Measurements from ENCODE around the gene ASB2.
A peak's percentile ranks its signal among the peaks of the same experiment; 100 is the strongest.

ASB2 gene

DNA sequence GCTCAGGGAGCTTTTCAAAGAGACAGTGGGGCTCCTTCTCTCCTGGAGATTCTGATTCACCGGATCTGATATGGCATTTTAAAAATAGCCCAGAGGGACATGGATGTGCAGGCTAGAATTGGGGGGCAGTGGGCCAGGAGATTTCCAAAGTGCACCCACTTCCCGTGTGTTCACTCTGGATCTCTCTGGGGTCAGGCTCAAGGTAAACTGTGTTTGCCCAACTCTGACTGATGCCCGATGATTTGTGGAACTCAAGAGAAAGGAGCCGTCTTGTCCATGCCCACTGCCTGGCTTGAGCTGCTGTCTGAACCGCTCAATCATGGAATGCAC, 31.3 kb downstream of the ASB2 start:
- DNase-seq = no peak

DNA sequence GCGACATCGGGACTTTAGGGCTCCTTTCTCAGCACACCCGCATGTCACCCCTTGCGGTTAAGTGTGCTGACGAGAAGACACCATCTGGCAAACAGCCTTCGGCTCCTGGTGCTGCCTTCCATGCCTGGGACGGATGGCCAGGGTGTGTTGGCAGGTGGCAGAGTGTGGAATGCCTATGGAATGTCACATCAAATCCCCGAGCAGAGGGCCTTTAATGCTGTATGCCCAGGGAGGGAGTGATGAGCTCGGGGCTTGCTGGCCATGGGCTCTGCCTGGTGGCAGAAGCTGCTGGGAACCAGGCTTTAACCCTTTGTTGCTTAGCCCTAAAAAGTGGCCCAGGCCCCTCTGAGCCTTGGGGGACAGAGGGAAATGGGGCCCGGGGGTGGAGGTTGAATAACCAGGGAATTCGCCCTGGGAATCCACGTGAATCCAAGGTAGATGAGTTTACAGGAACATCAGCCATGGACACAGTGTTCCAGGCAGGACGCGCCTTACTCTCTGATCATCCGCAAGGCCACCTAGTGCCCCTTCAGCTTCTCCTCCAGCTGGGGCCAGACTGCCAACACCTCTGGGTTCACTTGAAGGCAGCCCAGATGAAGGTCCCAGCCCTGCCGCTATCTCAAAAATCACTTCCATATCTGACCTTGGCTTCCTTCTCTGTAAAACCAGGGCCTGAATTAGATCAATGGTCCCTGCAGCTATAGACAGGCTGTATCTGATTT, 31.9 kb downstream of the ASB2 start:
- no peak for DNase-seq

GRCh38 chr14:93943930-93944329, 32.4 kb downstream of the ASB2 start:
- no peak for DNase-seq

GRCh38 chr14:93943052-93943451, 33.3 kb downstream of the ASB2 start:
- no peak for DNase-seq

- DNase-seq = no peak
Observed at GRCh38 chr14:93941293-93941910, 35.0 kb downstream of the ASB2 start.

DNA sequence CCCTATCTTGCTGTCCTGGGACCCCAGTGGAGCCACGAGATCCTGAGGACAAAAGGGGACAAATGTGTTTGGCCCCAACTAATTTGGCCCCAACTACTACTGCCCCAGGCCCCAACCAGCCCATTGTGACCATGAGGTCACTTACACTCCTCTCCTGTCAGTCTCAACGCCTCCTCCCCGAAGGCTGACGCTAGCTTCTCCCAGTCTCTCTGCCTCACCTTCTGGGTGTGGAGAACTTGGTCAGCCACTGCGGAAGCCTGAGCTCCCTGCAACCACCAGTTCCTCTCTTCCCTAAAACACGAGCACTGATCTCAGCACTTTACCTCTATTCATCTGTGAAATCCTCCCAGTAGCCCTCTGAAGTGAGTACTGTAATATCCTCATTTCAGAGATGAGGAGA, 35.9 kb downstream of the ASB2 start:
- DNase-seq = no peak

DNA sequence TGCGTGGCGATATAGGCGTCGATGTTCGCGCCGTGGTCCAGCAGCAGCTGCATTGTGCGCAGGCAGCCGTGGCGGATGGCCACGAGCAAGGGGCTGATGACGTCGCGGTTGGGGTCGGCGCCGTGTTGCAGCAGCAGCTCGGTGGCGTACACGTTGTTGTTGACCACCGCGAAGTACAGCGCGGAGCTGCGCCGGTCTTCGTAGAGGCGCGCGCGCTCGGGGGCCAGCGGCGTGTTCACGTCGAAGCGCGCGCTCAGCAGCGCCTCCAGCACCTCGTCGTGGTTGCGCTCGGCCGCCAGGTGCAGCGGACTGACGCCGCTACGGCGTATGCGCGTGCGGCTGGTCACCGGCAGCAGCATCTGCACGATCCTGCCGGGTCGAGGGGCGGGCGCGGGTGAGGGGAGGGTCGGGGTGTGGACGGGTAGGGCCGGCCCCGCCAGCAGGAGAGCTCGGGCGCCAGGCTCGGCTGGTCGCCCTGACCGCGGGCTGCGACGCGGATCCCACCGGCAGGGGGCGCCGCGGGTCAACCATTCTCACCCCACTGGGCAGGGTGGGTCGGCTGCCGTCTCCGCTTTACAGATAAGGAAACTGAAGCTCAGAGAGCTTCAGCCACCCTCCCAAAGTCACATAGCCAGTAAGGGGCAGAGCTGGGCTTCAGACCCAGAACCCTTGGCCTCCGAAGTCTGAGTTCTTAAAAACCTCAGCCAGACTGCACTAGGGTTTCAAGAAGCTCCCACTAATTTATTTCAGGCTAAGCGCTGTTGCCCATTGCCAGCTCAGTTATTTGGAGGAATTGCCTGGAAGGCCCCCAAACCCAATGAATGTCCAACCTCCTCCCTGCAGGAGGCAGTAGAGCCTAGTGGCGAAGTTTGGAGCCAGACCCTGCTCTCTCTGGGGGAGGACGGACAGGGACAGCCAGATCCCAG, 36.8 kb downstream of the ASB2 start:
- peak; percentile 95 for DNase-seq

GRCh38 chr14:93938751-93939303, 37.5 kb downstream of the ASB2 start:
- no peak for DNase-seq

DNA sequence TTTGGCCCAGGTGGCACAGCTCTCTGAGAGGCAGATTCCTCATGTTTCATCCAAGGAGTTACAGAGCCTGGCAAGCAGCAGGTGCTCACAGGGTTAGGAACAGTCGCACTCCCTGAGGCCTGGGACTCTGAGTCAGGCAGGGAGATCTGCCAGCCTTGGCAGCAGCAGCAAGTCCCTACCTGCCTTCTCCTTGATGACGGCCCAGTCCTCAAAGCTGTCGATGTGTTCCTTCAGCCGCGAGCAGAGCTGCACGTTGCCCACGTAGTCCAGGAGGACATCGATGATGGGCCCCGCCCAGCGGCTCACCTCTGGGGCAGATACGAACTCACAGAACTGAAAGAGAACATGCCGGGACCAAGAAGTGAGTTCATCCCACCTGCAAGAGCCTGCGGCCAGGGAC, 38.9 kb downstream of the ASB2 start:
- no peak for DNase-seq

GRCh38 chr14:93936926-93937325, 39.4 kb downstream of the ASB2 start:
- no peak for DNase-seq

GRCh38 chr14:93936245-93936644, 40.1 kb downstream of the ASB2 start:
- DNase-seq = peak; percentile 43

DNA sequence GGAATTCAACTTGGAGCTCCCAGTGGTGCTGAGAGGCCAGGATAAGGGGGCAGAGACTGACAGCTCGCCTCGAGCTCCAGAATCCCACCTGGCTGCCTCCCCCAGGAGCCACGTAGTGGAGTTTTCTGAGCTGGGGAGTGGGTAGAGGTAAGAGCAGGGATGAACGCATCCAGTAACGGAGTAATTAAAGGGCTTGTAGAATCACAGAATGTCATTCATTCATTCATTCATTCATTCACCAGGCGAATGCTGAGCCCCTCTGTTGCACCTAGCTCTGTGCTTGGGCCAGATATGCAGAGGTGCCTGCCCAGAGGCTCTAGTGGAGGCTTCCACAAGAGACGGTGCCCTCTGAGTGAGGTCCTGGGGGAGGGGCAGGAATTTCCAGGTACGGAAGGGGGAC, 41.2 kb downstream of the ASB2 start:
- DNase-seq = no peak

DNA sequence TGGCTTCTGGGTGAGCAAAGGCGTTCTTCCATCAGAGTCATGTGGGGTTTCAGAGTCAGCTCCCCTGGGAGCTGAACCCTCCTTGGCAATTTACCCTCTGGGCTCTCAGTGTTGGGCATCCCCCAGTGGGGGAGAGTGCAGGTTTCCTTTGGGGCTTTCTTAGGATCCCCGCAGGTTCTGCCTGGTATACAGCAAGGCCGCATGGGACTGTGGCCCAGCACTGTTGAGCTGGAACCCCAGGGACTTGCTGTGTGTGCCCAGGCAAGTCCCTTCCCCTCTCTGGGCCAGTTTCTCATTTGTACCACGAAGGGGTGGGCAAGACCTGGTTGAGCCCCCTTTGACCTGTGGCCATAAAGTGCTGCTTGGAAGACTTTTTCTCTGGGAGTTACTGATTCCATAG, 43.7 kb downstream of the ASB2 start:
- DNase-seq = no peak

DNA sequence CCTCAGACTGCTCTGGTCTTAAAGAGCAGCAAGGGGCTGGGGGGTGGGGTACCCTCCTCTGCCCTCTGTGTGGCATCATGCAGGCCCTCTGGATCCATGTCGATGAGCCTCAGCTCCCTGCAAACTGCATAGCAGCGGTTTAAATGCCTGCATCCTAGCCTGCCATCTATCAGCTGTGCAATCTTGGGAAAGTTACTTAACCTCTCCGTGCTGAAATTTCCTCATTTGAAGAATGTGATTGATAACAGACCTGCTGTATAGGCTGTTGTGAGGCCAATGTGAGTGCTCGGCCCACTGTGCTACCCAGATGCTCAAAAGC, 45.4 kb downstream of the ASB2 start:
- no peak for DNase-seq

GRCh38 chr14:93930296-93930988, 45.9 kb downstream of the ASB2 start:
- DNase-seq = no peak

DNA sequence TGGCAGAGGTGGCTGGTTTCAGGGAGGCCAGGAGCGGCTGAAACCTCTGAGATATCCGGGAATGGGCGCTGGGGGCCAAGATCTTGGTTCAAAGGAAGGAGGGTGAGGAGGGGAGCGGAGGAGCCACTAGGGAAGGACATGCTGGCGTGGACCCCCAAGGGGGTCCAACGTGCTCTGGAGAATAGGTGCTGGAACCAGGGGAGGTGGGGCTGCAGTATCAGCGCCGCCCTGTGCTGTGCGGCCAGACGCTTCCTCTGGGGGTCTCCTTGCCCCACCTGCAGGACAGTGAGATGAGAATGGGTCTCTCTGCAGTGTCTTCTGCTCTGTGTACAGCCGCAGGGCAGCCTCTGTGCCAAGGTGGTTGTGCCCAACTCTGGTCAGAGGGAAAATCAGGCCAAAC, 46.7 kb downstream of the ASB2 start:
- no peak for DNase-seq

DNA sequence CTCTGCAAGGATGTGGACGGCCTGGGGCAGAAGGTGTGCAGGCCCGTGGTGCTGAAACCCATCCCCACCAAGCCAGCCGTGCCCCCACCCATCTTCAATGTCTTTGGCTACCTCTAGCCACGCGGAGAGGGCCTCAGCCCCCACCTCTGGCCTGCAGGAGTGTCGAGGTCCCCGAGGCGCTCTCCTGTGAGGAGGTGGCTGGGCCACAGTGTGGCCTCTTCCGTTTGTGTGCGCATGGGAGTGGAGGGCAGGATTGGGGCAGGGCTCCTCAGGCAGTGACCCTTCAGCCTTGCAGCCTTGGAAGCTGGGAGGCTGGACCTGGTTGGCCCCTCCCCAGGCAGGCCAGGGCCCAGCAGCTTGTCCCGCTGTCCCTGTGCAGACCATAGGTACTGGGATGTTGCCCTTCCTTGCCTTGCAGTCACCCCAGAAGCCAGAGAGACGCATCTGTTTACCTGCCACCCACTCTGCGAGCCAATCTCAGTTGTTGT, 47.3 kb downstream of the ASB2 start:
- no peak for DNase-seq

DNA sequence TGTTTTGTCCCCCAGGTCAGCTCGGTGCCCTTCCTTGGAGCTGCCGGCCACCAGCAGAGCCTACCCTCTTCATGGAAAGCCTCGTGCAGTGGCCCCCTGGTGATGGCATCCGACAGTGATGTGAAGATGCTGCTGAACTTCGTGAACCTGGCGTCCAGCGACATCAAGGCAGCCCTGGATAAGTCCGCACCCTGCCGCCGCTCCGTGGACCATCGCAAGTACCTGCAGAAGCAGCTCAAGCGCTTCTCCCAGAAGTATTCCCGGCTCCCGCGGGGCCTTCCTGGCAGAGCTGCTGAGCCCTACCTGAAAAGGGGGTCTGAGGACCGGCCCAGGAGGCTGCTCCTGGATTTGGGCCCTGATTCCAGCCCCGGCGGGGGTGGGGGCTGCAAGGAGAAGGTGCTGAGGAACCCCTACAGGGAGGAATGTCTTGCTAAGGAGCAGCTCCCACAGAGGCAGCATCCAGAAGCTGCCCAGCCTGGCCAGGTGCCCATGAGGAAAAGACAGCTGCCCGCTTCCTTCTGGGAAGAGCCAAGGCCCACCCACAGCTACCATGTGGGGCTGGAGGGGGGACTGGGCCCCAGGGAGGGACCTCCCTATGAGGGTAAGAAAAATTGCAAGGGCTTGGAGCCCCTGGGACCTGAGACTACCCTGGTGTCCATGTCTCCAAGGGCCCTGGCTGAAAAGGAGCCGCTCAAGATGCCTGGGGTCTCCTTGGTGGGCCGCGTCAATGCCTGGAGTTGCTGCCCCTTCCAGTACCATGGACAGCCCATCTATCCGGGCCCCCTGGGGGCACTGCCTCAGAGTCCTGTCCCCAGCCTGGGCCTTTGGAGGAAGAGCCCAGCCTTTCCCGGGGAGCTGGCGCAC, 48.0 kb downstream of the ASB2 start:
- DNase-seq = no peak

DNA sequence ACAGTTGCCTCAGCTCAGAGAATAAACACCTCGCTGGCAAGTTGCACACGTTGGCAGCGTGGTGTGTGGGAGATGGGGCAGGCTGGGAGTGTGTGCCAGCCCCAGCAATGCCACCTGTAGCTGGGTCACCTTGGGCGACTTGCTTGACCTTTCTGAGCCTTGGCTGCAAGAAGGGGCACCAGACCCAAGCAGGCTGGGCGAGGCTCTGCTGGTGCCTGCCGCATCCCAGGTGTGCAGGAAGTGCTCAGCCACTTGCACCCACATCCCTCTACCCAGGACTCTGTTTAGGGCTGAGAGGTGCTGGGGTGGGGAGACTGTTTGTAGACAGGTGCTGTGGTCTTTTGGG, 48.6 kb downstream of the ASB2 start:
- DNase-seq = no peak

GRCh38 chr14:93926873-93927799, 49.2 kb downstream of the ASB2 start, which contains the start of gene FAM181A:
Gene FAM181A, plus strand, starts transcription at chr14:93927344. Its CDS starts 942 bp downstream, at chr14:93928286.
- no peak for DNase-seq
